ENCODE measurements around the gene CDK11A.
"Not testable (repeated sequence)": the region's sequence is repeated elsewhere in the genome, so short reads cannot be mapped to it uniquely, and the experiment has no call there.

CDK11A gene

GRCh38 chr1:1664318-1664717 is 59.8 kb downstream of the CDK11A start:
- not testable (repeated sequence) for H3K4me3 ChIP-seq (ENCODE audit: low read depth in 1 of 2, low read length in 2 of 2); H3K4me1 ChIP-seq (ENCODE audit: control insufficient read depth in 1 of 2, insufficient read depth in 2 of 2, low read length in 2 of 2); H3K27ac ChIP-seq (ENCODE audit: low read length)

GRCh38 chr1:1662830-1663560 is 61.2 kb downstream of the CDK11A start:
- not testable (repeated sequence) for H3K27ac ChIP-seq (ENCODE audit: low read length); H3K4me1 ChIP-seq (ENCODE audit: control insufficient read depth in 1 of 2, insufficient read depth in 2 of 2, low read length in 2 of 2); H3K27me3 ChIP-seq (ENCODE audit: low read depth, low read length); H3K4me3 ChIP-seq (ENCODE audit: low read depth in 1 of 2, low read length in 2 of 2); H3K9me3 ChIP-seq (ENCODE audit: control insufficient read depth in 1 of 2, low read length in 2 of 2)
- H3K36me3 ChIP-seq (ENCODE audit: control insufficient read depth in 1 of 2, insufficient read depth in 2 of 2, low read length in 2 of 2) = peaks cover 12 to 18% of the 10 kb centered on the region in 2 donors

More at GRCh38 chr1:1664318-1664717, 59.8 kb downstream of the CDK11A start:
- H3K36me3 ChIP-seq (ENCODE audit: control insufficient read depth in 1 of 2, insufficient read depth in 2 of 2, low read length in 2 of 2) = peaks cover 12 to 25% of the 10 kb centered on the region in 2 donors
- H3K9me3 ChIP-seq (ENCODE audit: control insufficient read depth in 1 of 2, low read length in 2 of 2); H3K27me3 ChIP-seq (ENCODE audit: low read depth, low read length): not testable (repeated sequence)

GRCh38 chr1:1662392-1662791 is 61.8 kb downstream of the CDK11A start:
- H3K27ac ChIP-seq (ENCODE audit: low read length); H3K9me3 ChIP-seq (ENCODE audit: control insufficient read depth in 1 of 2, low read length in 2 of 2); H3K27me3 ChIP-seq (ENCODE audit: low read depth, low read length); H3K4me3 ChIP-seq (ENCODE audit: low read depth in 1 of 2, low read length in 2 of 2); H3K4me1 ChIP-seq (ENCODE audit: control insufficient read depth in 1 of 2, insufficient read depth in 2 of 2, low read length in 2 of 2): not testable (repeated sequence)
- peaks cover 12 to 18% of the 10 kb centered on the region in 2 donors for H3K36me3 ChIP-seq (ENCODE audit: control insufficient read depth in 1 of 2, insufficient read depth in 2 of 2, low read length in 2 of 2)

DNA sequence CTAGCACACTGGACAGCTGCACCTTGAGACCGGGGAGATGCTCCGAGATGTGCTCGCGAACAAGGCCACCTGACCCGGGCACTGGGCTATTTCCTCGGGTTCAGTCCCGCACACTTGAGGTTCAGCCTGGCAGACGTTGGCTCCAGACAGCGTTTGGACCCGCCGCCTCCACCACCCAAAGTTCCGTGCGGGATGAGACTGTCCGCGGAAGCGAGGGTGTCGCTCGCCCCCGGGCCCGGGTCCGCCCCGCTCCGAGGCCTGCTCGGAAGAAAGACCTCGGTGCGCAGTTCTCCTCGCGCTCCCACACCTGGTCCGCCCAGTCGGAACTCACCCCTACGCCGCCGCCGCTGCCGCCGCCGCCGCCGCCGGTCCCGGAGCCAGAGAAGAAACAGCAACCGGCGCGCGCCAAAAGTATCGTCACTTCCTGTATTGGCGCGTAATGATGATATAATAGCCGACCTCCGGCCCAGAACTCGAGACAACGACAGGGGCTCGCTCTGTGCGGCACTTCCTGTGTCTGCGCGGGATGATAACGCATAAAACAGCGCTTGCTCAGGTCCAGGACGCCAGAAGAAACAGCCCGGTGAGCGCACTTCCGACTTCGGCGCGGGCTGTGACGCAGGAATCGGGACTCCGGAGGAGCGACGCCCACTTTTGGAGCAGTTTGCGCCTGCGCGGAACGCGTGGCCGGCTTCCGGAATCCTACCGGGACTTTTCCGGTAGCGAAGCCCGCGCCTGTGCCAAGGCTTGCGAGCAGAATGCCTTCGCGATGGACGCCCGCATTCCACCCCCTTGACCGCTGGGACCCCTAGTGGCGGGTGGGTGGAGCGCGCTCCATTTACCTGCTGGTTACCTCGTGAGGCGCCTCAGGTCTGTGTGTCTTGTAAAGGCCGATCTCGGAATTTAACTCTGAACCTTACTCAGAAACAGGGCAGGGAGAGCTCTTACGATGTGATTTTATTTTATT is 65.3 kb downstream of the CDK11A start, which contains the start of gene CDK11B:
TSS of gene CDK11B (minus strand) at position 422 of the 967 bp plus-strand sequence. CDS start 1,519 bp downstream, outside the sequence.
- not testable (repeated sequence) for H3K4me1 ChIP-seq (ENCODE audit: control insufficient read depth in 1 of 2, insufficient read depth in 2 of 2, low read length in 2 of 2); H3K27me3 ChIP-seq (ENCODE audit: low read depth, low read length); H3K9me3 ChIP-seq (ENCODE audit: control insufficient read depth in 1 of 2, low read length in 2 of 2)
- Histone ChIP-seq H3K4me3 (ENCODE audit: low read depth in 1 of 2, low read length in 2 of 2) (peak within 1 kb of the TSS; percentile 46 to 65), H3K36me3 (ENCODE audit: control insufficient read depth in 1 of 2, insufficient read depth in 2 of 2, low read length in 2 of 2) (peaks cover 8 to 25% of the 10 kb centered on the region in 2 donors), H3K27ac (ENCODE audit: low read length) (peak within 1 kb of the TSS; percentile 93)

Data from muscle layer of duodenum (tissue), 2 donors.